KMS-11 (cell line): ENCODE results near the gene ACTR1A.

Experiments
- H2AFZ ChIP-seq: fragments of 200-600 bp; sonication (generic); 2 replicates; pipeline ENCODE4 v1.6.1; 2016; ENCODE audit warnings: antibody characterized with exemption, mixed run types, low read depth
- H3K27ac ChIP-seq: fragments of 200-600 bp; sonication (generic); 2 replicates; pipeline ENCODE4 v1.6.1; 2016; ENCODE audit warnings: mild to moderate bottlenecking, mixed run types
- H3K27me3 ChIP-seq: fragments of 200-600 bp; sonication (generic); 2 replicates; pipeline ENCODE4 v1.6.1; 2017; ENCODE audit warnings: mild to moderate bottlenecking, low read depth, mixed run types, moderate library complexity; ENCODE audit not compliant: insufficient read depth
- H3K36me3 ChIP-seq: fragments of 200-600 bp; sonication (generic); 2 replicates; pipeline ENCODE4 v1.6.1; 2017; ENCODE audit warnings: mild to moderate bottlenecking, mixed run types; ENCODE audit not compliant: insufficient read depth
- H3K4me1 ChIP-seq: fragments of 200-600 bp; sonication (generic); 2 replicates; pipeline ENCODE4 v1.6.1; 2016; ENCODE audit warnings: mild to moderate bottlenecking, low read depth, mixed run types; ENCODE audit not compliant: poor library complexity, severe bottlenecking
- H3K4me2 ChIP-seq: fragments of 200-600 bp; sonication (generic); 2 replicates; pipeline ENCODE4 v1.7.0; 2016; ENCODE audit warnings: mild to moderate bottlenecking, mixed run types
- H3K4me3 ChIP-seq: fragments of 200-600 bp; sonication (generic); IDR thresholded peaks from 2 replicates; pipeline ENCODE4 v1.6.1; 2017; ENCODE audit warnings: low read depth, low read length, mixed read lengths; ENCODE audit not compliant: insufficient read depth
- H3K79me2 ChIP-seq: fragments of 200-600 bp; sonication (generic); 2 replicates; pipeline ENCODE4 v1.6.1; 2016; ENCODE audit warnings: low read depth, mixed run types; ENCODE audit not compliant: insufficient read depth
- H3K9ac ChIP-seq: fragments of 200-600 bp; sonication (generic); 2 replicates; pipeline ENCODE4 v1.6.1; 2016; ENCODE audit warnings: mild to moderate bottlenecking, mixed run types
- H4K20me1 ChIP-seq: fragments of 200-600 bp; sonication (generic); 2 replicates; pipeline ENCODE4 v1.6.1; 2016; ENCODE audit warnings: mild to moderate bottlenecking, mixed run types; ENCODE audit not compliant: insufficient read depth
- CTCF ChIP-seq: fragments of 200-600 bp; sonication (generic); conservative IDR thresholded peaks from 2 replicates; pipeline ENCODE4 v1.6.1; 2017; ENCODE audit warnings: low read depth, mild to moderate bottlenecking, antibody characterized with exemption, low read length, moderate library complexity, mixed read lengths

The ACTR1A gene

DNA sequence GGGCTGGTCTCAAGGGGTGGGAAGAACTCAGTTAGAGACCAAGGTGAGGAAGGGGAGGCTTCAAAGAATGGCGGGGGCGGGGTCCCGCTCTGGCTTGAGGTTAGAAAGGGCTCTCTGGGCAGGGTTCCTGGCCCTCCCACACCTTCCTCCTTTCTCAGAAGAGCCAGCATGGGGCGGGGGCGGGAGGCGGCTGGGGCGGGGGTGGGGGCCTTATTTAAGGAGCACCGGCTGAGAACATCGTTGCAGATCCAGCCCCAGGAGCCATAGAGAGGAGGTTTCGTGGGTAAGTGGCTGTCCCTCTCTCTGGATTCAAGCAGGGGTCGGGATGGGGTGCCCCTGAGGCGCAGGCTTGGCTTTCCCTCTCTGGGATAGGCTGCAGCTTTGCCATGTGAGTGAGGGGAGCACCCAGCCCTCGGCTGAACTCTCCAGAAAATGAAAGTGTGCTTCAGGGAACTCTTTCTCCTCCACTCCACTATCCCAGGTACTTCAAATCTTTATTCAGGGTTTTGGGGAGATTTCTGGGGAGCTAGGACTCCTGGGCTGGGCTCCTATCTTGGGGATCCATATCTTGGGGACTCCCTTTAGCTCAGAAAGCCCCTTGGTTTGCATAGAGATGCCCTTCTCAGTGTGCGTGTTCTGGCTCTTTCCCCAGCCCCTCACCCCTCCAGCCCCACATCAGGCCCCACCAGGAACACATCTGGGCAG lies 66.8 kb downstream of the ACTR1A start:
- H3K36me3 ChIP-seq, result no peaks in the 10 kb centered on the region
- no peak overlapping the region for H3K4me2 ChIP-seq
- no peaks in the 10 kb centered on the region; the same call in 1 of the 2 replicates for H3K79me2 ChIP-seq
- no peak overlapping the region for H3K9ac ChIP-seq
- no peak overlapping the region for H3K27ac ChIP-seq
- no peak overlapping the region for H2AFZ ChIP-seq
- TF ChIP-seq CTCF, result no peak
- peaks cover 12% of the 10 kb centered on the region; the same call in 1 of the 2 replicates for H3K27me3 ChIP-seq
- H3K4me1 ChIP-seq, result peaks cover 10% of the 10 kb centered on the region
- H4K20me1 ChIP-seq, result no peaks in the 10 kb centered on the region
- no peak overlapping the region for H3K4me3 ChIP-seq

- Histone ChIP-seq H3K9ac (no peak overlapping the region), H3K4me1 (peaks cover 10% of the 10 kb centered on the region), H4K20me1 (no peaks in the 10 kb centered on the region), H2AFZ (no peak overlapping the region), H3K4me2 (no peak overlapping the region), H3K36me3 (no peaks in the 10 kb centered on the region), H3K79me2 (no peaks in the 10 kb centered on the region; the same call in 1 of the 2 replicates), H3K4me3 (no peak overlapping the region), H3K27ac (no peak overlapping the region), H3K27me3 (peaks cover 12% of the 10 kb centered on the region; the same call in 1 of the 2 replicates)
- no peak for TF ChIP-seq CTCF
Measured at GRCh38 chr10:102435133-102435497, 67.4 kb downstream of the ACTR1A start.

DNA sequence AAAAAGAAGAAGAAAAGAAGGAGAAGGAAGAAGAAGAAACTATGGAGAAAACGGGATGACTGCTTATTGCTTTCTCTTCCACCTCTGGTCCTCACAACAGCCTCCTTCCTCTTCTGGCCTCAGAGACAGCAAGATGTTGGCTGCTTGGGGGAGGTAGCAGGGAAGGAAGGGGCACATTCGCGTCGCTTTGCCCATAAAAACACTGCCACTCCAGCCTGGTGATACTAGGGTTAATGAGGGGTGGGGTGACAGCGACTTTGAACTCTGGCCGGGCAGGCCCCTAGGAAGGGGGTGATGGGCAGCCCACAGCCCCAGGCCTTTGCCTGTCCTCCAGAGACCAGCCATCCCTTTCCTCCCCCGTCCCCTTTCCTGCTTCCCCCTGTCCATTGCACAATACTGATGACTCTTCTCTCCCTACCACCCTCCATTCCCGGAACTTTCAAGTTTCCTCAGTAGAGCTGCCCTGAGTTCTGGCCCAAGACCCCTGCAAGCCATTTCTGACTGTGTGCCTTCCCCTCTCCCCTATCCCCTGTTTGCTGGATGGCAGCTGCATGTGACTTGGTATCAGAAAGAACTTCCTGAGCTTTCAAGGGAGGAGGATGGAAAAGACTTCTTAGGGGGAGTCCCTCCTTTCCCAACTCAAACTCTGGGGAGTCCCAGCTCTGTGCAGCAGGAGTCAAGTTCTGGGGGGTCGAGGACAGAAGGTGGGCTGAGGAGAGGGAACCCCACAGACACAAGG lies 67.9 kb downstream of the ACTR1A start:
- H3K79me2 ChIP-seq, result no peaks in the 10 kb centered on the region; the same call in 1 of the 2 replicates
- no peaks in the 10 kb centered on the region for H4K20me1 ChIP-seq
- no peak overlapping the region for H3K27ac ChIP-seq
- peaks cover 12% of the 10 kb centered on the region; the same call in 1 of the 2 replicates for H3K27me3 ChIP-seq
- no peak for TF ChIP-seq CTCF
- H3K36me3 ChIP-seq, result no peaks in the 10 kb centered on the region
- H2AFZ ChIP-seq, result no peak overlapping the region
- no peak overlapping the region for H3K4me3 ChIP-seq
- H3K4me1 ChIP-seq, result peaks cover 15% of the 10 kb centered on the region
- no peak overlapping the region for H3K9ac ChIP-seq
- H3K4me2 ChIP-seq, result no peak overlapping the region

GRCh38 chr10:102433619-102434046 lies 68.9 kb downstream of the ACTR1A start:
- no peak overlapping the region for H3K27ac ChIP-seq
- TF ChIP-seq CTCF, result no peak
- no peak overlapping the region for H3K9ac ChIP-seq

More at GRCh38 chr10:102433619-102434046, 68.9 kb downstream of the ACTR1A start:
- H3K79me2 ChIP-seq, result no peaks in the 10 kb centered on the region; the same call in 1 of the 2 replicates
- H4K20me1 ChIP-seq, result no peaks in the 10 kb centered on the region
- H2AFZ ChIP-seq, result 0 out of 2 replicates have a peak overlapping the region, but pooled peaks have one; percentile 72
- H3K27me3 ChIP-seq, result peaks cover 12% of the 10 kb centered on the region; the same call in 1 of the 2 replicates
- no peaks in the 10 kb centered on the region for H3K36me3 ChIP-seq
- no peak overlapping the region for H3K4me3 ChIP-seq
- H3K4me1 ChIP-seq, result peaks cover 15% of the 10 kb centered on the region
- H3K4me2 ChIP-seq, result peak overlapping the region; percentile 56; the same call in 1 of the 2 replicates
